ENCODE measurements around the gene GPC3.

DNA sequence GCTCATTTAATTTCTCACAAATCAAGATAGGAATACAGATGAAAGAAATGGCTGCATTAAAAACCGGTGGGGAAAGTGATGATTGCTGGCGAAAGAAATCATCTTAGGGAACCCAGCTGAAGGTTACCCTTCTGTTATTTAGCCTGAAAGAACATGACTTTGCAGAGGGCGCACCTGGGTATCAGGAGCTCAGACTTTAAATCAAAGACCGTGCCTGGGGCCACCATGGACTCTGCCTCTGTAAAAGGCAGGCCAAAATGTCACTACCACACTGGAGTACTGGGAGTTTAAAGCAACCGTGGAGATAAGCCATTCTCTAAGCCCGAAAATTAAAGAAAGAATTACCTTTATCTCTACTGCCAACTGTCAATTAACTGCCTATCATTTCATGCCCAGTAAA, 24.3 kb downstream of the GPC3 start:
- no peak for TF ChIP-seq CTCF (conservative IDR thresholded peaks at IDR 0.05; ENCODE audit: low read depth in 2 of 2)
- no peak for TF ChIP-seq POLR2AphosphoS5 (IDR thresholded peaks at IDR 0.05; ENCODE audit: low read depth)
- TF ChIP-seq EZH2 (IDR thresholded peaks at IDR 0.05; ENCODE audit: low read depth, unreplicated experiment), result no peak
- no peak for TF ChIP-seq EZH2phosphoT487 (IDR thresholded peaks at IDR 0.05; ENCODE audit: unreplicated experiment)
- TF ChIP-seq REST (IDR thresholded peaks at IDR 0.05; ENCODE audit: unreplicated experiment), result no peak

All from GM23338 (cell line).